Upper lobe of right lung (tissue), 1 donor: ENCODE data around the gene DLK2. TPM values are rescaled to one million over a fixed set of nuclear protein-coding genes. Genes with fewer than 3 reads are reported as not detected.

Source experiments
- ATAC-seq: fragments of 200-7000 bp; cut with Tn5 transposase; one replicate; pipeline ENCODE4 v1.9.1; 2020; ENCODE audit warnings: mild to moderate bottlenecking, moderate library complexity
- DNase-seq: peaks from one replicate; pipeline ENCODE4 v3.0.0-alpha.2; 2020
- H3K27ac ChIP-seq: fragments of 200-600 bp; one replicate; pipeline ENCODE4 v1.8.0; 2022
- H3K27me3 ChIP-seq: fragments of 200-600 bp; one replicate; pipeline ENCODE4 v1.8.0; 2022; ENCODE audit warnings: mild to moderate bottlenecking
- H3K36me3 ChIP-seq: fragments of 200-600 bp; one replicate; pipeline ENCODE4 v1.8.0; 2022
- H3K4me1 ChIP-seq: fragments of 200-600 bp; one replicate; pipeline ENCODE4 v1.8.0; 2022
- H3K4me3 ChIP-seq: fragments of 200-600 bp; one replicate; pipeline ENCODE4 v1.8.0; 2022; ENCODE audit warnings: mild to moderate bottlenecking
- H3K9me3 ChIP-seq: fragments of 200-600 bp; one replicate; pipeline ENCODE4 v1.8.0; 2022
- intact Hi-C: fragments of 100-400 bp; cut with DNase I; formaldehyde crosslinking; loops from one replicate; pipeline ENCODE4 v1.11.0; 2022
- total RNA-seq: library from RNA; stranded (reverse); fragmentation: NEBNext Ultra II Directional; extraction: Animal tissue kit (Norgen Biotek cat#: 25700); gene quantifications from one replicate; pipeline ENCODE4 v1.2.1, GENCODE V29; 2021
- TF ChIP-seq, protein P1 (sequence below): fragments of 200-600 bp; IDR thresholded peaks from one replicate; pipeline ENCODE4 v1.8.0; 2022; ENCODE audit warnings: antibody characterized with exemption
- donor health status: DM: no; HTN: yes; CAD: no; lungs with severe emphysema.

Gene DLK2
- total RNA-seq, 1 donor from 2014 or later, result 0.23 TPM

DNA sequence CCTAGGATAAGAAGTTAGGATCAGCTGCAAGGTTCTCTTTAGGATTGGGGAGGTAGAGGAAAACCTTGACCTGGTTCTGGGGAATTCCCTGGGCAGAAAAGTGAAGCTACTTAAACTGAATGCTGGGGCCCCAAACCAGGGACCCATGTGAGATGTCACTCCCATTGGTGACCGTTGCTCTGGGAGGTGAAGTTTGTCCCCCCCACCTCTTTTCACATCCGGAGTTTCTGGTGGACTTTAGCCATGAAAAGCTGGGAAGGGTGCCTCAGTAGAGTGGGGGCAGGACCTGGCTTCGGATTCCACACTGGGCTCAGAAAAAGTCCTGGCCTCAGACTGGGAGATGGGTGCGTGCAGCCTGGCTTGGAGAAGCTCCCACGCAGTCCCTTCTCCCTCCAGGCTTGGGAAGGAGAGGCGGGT, 35.2 kb upstream of the DLK2 start:
- no peak overlapping the region for H3K27ac ChIP-seq
- ATAC-seq, result no peak
- no peaks in the 10 kb centered on the region for H3K27me3 ChIP-seq

DNA sequence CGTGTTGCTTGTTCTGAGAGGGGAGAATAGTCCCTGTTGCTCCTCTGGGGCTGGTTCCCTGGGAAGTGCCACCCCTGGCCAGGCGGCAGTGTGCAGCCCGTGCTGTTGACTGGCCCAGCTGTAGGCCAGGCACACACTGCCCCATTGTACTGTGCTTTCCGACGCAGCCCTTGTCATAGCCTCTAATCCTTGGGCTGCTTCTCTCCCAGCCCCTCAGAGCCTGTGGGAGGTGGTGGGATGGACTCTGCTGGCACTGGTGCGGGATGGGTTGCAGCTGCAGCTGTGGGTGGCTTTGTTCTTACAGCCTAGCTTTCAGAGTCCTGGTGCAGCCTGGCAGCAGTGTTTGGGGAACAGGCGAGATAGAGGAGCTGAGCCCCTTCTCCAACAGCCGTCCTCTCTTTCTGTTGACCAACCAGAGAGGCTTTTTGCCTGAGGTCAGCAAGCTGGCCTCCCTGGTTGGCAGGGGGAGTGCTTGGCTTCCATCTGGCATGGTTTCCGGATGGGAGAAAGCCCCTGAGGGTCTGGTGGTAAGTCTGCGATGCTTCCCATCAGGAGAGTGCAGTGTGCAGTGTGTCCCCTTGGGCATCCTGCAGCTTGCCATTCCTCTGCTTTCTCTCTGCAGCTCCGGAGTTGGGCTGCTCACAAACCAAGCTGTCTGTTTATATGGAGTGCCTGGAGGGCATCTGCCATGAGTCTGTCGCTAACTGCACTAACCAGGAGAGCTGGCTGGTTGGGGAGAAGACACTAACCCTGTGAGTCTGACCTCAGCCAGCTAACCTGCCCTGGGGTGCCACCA, 34.1 kb upstream of the DLK2 start:
- H3K27ac ChIP-seq, result no peak overlapping the region
- peaks cover 15% of the 10 kb centered on the region for H3K4me1 ChIP-seq

More for the DNA sequence above, 35.2 kb upstream of the DLK2 start:
- peaks cover 20% of the 10 kb centered on the region for H3K4me1 ChIP-seq
- no peak overlapping the region for H3K4me3 ChIP-seq
- peaks cover 11% of the 10 kb centered on the region for H3K36me3 ChIP-seq
- H3K9me3 ChIP-seq, result no peaks in the 10 kb centered on the region
- TF ChIP-seq, protein P1, sequence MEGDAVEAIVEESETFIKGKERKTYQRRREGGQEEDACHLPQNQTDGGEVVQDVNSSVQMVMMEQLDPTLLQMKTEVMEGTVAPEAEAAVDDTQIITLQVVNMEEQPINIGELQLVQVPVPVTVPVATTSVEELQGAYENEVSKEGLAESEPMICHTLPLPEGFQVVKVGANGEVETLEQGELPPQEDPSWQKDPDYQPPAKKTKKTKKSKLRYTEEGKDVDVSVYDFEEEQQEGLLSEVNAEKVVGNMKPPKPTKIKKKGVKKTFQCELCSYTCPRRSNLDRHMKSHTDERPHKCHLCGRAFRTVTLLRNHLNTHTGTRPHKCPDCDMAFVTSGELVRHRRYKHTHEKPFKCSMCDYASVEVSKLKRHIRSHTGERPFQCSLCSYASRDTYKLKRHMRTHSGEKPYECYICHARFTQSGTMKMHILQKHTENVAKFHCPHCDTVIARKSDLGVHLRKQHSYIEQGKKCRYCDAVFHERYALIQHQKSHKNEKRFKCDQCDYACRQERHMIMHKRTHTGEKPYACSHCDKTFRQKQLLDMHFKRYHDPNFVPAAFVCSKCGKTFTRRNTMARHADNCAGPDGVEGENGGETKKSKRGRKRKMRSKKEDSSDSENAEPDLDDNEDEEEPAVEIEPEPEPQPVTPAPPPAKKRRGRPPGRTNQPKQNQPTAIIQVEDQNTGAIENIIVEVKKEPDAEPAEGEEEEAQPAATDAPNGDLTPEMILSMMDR, result no peak
- intact Hi-C loops, result no loop called here
- DNase-seq, result no peak

GRCh38 chr6:43488667-43489276, 33.4 kb upstream of the DLK2 start:
- TF ChIP-seq, protein P1, result no peak
- no peaks in the 10 kb centered on the region for H3K27me3 ChIP-seq
- H3K4me3 ChIP-seq, result no peak overlapping the region
- H3K36me3 ChIP-seq, result peaks cover 15% of the 10 kb centered on the region
- no peak for ATAC-seq
- no peak for DNase-seq
- H3K4me1 ChIP-seq, result peaks cover 15% of the 10 kb centered on the region
- intact Hi-C loops, result no loop called here
- H3K9me3 ChIP-seq, result no peaks in the 10 kb centered on the region
- H3K27ac ChIP-seq, result no peak overlapping the region

More for the DNA sequence above, 34.1 kb upstream of the DLK2 start:
- Histone ChIP-seq H3K9me3 (no peaks in the 10 kb centered on the region), H3K4me3 (no peak overlapping the region), H3K36me3 (peaks cover 15% of the 10 kb centered on the region), H3K27me3 (no peaks in the 10 kb centered on the region)
- no peak for DNase-seq
- TF ChIP-seq, protein P1, result no peak
- intact Hi-C loops, result no loop called here
- no peak for ATAC-seq

DNA sequence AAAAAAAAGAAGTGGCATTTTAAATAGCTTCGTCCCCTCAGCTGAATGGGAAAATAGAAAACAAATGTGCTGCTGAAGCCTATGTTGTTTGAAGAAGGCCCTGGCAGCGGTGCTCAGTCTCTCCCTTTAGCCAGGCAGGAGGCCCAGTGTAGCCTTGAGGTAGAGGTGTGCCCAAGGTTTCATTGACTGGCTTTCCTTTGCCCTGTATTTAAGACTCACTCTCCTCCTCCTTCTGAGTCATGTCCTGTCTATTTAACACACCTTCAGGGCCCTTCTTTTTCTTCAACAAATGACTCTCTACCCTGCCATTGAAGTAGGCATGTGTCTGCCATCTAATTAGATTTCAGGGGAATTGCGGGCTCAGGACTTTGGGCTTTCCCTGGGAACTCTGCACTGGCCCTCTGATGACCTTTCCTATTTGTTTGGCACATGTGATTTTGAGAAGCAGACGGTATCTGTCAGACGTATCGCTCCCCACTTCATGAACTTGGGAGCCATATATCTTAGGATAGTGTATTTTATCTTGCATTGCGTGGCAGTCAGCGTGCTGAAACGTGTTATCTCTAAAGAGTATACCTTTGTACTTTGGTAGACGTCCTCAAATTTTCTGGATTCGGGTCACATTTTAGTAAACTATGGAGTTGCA, 26.4 kb upstream of the DLK2 start:
- intact Hi-C loops, result no loop called here
- Histone ChIP-seq H3K4me1 (peaks cover 11% of the 10 kb centered on the region), H3K27me3 (no peaks in the 10 kb centered on the region), H3K4me3 (no peak overlapping the region), H3K27ac (no peak overlapping the region), H3K36me3 (peaks cover 14% of the 10 kb centered on the region), H3K9me3 (no peaks in the 10 kb centered on the region)
- no peak for ATAC-seq
- TF ChIP-seq, protein P1, result no peak
- DNase-seq, result no peak

DNA sequence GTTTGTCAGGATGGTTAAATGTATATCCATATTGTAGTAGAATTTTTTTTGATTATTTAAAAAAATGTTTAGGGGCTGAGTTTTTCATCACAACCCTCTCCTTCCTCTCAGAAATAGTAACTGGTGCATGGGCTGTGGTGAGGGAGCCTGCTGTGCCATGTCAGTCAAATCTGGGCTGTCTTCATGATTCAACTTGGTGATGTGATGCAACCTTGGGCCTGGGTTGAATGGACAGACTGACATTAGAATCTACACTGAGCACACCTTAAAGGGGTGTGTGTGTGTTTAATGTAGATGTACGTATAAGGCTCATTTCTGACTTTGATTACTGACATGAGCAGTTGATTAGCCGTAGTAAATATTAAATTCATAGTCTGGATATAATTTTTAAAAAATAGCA, 25.7 kb upstream of the DLK2 start:
- DNase-seq (no peak), ATAC-seq (no peak)
- H3K4me3 ChIP-seq, result no peak overlapping the region
- H3K4me1 ChIP-seq, result peaks cover 11% of the 10 kb centered on the region
- H3K9me3 ChIP-seq, result no peaks in the 10 kb centered on the region
- H3K27ac ChIP-seq, result no peak overlapping the region
- H3K36me3 ChIP-seq, result peaks cover 7% of the 10 kb centered on the region
- intact Hi-C loops, result no loop called here
- H3K27me3 ChIP-seq, result no peaks in the 10 kb centered on the region
- TF ChIP-seq, protein P1, result no peak
